ENCODE results near the gene RPP14.

GRCh38 chr3:58324391-58325390 lies 18.6 kb downstream of the RPP14 start:
- TF ChIP-seq ZBTB8A (tag by site-specific recombination; IDR thresholded peaks at IDR 0.05) (no peak), ZNF184 (tag by site-specific recombination; IDR thresholded peaks at IDR 0.05) (no peak), TSHZ1 (tag by site-specific recombination; IDR thresholded peaks at IDR 0.05; ENCODE audit: borderline replicate concordance) (no peak), CTCF (tag by site-specific recombination; IDR thresholded peaks at IDR 0.05) (no peak), ZNF830 (tag by site-specific recombination; IDR thresholded peaks at IDR 0.05; ENCODE audit: low read depth) (no peak), ZEB2 (tag by site-specific recombination; IDR thresholded peaks at IDR 0.05) (no peak), ZNF585B (tag by site-specific recombination; IDR thresholded peaks at IDR 0.05) (no peak), ZNF629 (tag by site-specific recombination; IDR thresholded peaks at IDR 0.05) (no peak), ZNF24 (tag by site-specific recombination; IDR thresholded peaks at IDR 0.05) (no peak), ZNF792 (tag by site-specific recombination; IDR thresholded peaks at IDR 0.05) (no peak), PATZ1 (tag by site-specific recombination; IDR thresholded peaks at IDR 0.05) (no peak), ZSCAN4 (tag by site-specific recombination; IDR thresholded peaks at IDR 0.05) (no peak), ZNF366 (tag by site-specific recombination; conservative IDR thresholded peaks at IDR 0.05) (no peak)

Data from HEK293 (cell line).